K562 (cell line): Measurements from ENCODE around the gene GPX7. TPM values are rescaled to one million over a fixed set of nuclear protein-coding genes. Genes with fewer than 3 reads are reported as not detected.

Experiments used
- BCOR ChIP-seq: fragments of 450-650 bp; IDR thresholded peaks from 2 replicates; pipeline ENCODE4 v1.6.1; 2016
- CBFA2T2 ChIP-seq: fragments of 450-650 bp; conservative IDR thresholded peaks from 2 replicates; pipeline ENCODE4 v1.6.1; 2017; ENCODE audit warnings: mild to moderate bottlenecking
- CEBPB ChIP-seq: fragments of 450-650 bp; IDR thresholded peaks from 2 replicates; pipeline ENCODE4 v1.6.1; 2016; ENCODE audit warnings: missing genetic modification characterization, missing compliant biosample characterization
- EZH2 ChIP-seq: IDR thresholded peaks from 2 replicates; pipeline ENCODE4 v1.6.1; 2012; ENCODE audit warnings: low read depth, mild to moderate bottlenecking, inconsistent platforms, low read length, borderline replicate concordance
- FUS ChIP-seq: fragments of 200-400 bp; formaldehyde crosslinking; optimal IDR thresholded peaks from 2 replicates; pipeline ENCODE3; 2017; ENCODE audit warnings: low read depth, low read length
- GATAD2A ChIP-seq: fragments of 450-650 bp; IDR thresholded peaks from 2 replicates; pipeline ENCODE4 v1.6.1; 2017
- HOXB6 ChIP-seq: fragments of 250-450 bp; sonication (Bioruptor Pico); IDR thresholded peaks from 2 replicates; pipeline ENCODE4 v1.5.1; 2022; ENCODE audit warnings: mild to moderate bottlenecking, borderline replicate concordance
- KLF10 ChIP-seq: fragments of 250-450 bp; sonication (Bioruptor Pico); IDR thresholded peaks from 2 replicates; pipeline ENCODE4 v1.6.1; 2021; ENCODE audit warnings: matching md5 sums
- MEF2A ChIP-seq: IDR thresholded peaks from 2 replicates; pipeline ENCODE4 v1.6.1; 2011; ENCODE audit warnings: low read depth, mild to moderate bottlenecking, low read length, moderate library complexity; ENCODE audit not compliant: control insufficient read depth
- NCOA6 ChIP-seq: fragments of 450-650 bp; IDR thresholded peaks from 2 replicates; pipeline ENCODE4 v1.6.1; 2017; ENCODE audit warnings: mild to moderate bottlenecking
- NKRF ChIP-seq: fragments of 450-650 bp; IDR thresholded peaks from 2 replicates; pipeline ENCODE4 v1.6.1; 2016; ENCODE audit warnings: borderline replicate concordance
- PATZ1 ChIP-seq: fragments of 250-450 bp; sonication (Bioruptor Pico); IDR thresholded peaks from 2 replicates; pipeline ENCODE4 v1.5.0; 2020; ENCODE audit warnings: mild to moderate bottlenecking, borderline replicate concordance
- PML ChIP-seq: IDR thresholded peaks from 2 replicates; pipeline ENCODE4 v1.6.1; 2012; ENCODE audit warnings: low read length, inconsistent platforms
- PTTG1 ChIP-seq: fragments of 450-650 bp; IDR thresholded peaks from 2 replicates; pipeline ENCODE4 v1.6.1; 2016; ENCODE audit warnings: low read depth, mild to moderate bottlenecking, missing genetic modification characterization, missing compliant biosample characterization
- RBM25 ChIP-seq: fragments of 200-400 bp; formaldehyde crosslinking; IDR thresholded peaks from 2 replicates; pipeline ENCODE4 v1.6.1; 2018; ENCODE audit warnings: low read length, low read depth, moderate library complexity; ENCODE audit not compliant: severe bottlenecking
- SLC30A9 ChIP-seq: fragments of 250-450 bp; sonication (Bioruptor Pico); IDR thresholded peaks from 2 replicates; pipeline ENCODE4 v1.8.0; 2022; ENCODE audit warnings: mild to moderate bottlenecking, moderate library complexity
- SMARCA4 ChIP-seq: fragments of 450-650 bp; IDR thresholded peaks from 2 replicates; pipeline ENCODE4 v1.6.1; 2016
- SOX6 ChIP-seq: fragments of 450-650 bp; IDR thresholded peaks from 2 replicates; pipeline ENCODE4 v1.6.1; 2014; ENCODE audit warnings: mild to moderate bottlenecking
- SP2 ChIP-seq: IDR thresholded peaks from 2 replicates; pipeline ENCODE4 v1.6.1; 2011; ENCODE audit warnings: mild to moderate bottlenecking, low read depth, low read length, moderate library complexity; ENCODE audit not compliant: poor library complexity, severe bottlenecking; ENCODE audit errors: extremely low read depth
- SREBF1 ChIP-seq: fragments of 150-350 bp; IDR thresholded peaks from 2 replicates; pipeline ENCODE4 v1.6.1; 2014; ENCODE audit warnings: antibody characterized with exemption, low read depth, low read length, borderline replicate concordance
- TCFL5 ChIP-seq: fragments of 250-450 bp; sonication (Bioruptor Pico); conservative IDR thresholded peaks from 2 replicates; pipeline ENCODE4 v1.6.1; 2021; ENCODE audit warnings: mild to moderate bottlenecking, moderate library complexity, matching md5 sums
- TFAM ChIP-seq: fragments of 250-450 bp; sonication (Bioruptor Pico); conservative IDR thresholded peaks from 2 replicates; pipeline ENCODE4 v1.5.0; 2021; ENCODE audit warnings: mild to moderate bottlenecking, moderate library complexity
- WHSC1 ChIP-seq: IDR thresholded peaks from one replicate; pipeline ENCODE4 v1.6.1; 2012; ENCODE audit warnings: low read length, control low read depth, inconsistent platforms
- ZBTB1 ChIP-seq: sonication (generic); formaldehyde crosslinking; IDR thresholded peaks from 2 replicates; pipeline ENCODE4 v1.8.1; 2023; ENCODE audit warnings: missing genetic modification reagents, low read depth, mild to moderate bottlenecking, borderline replicate concordance
- ZEB2 ChIP-seq: fragments of 450-650 bp; IDR thresholded peaks from 2 replicates; pipeline ENCODE4 v1.6.1; 2016
- ZNF121 ChIP-seq: sonication (generic); formaldehyde crosslinking; conservative IDR thresholded peaks from 2 replicates; pipeline ENCODE4 v1.8.0; 2022; ENCODE audit warnings: missing genetic modification reagents
- ZNF217 ChIP-seq: sonication (generic); formaldehyde crosslinking; IDR thresholded peaks from 2 replicates; pipeline ENCODE4 v1.8.0; 2022; ENCODE audit warnings: mild to moderate bottlenecking, missing genetic modification reagents
- ZNF431 ChIP-seq: sonication (generic); formaldehyde crosslinking; IDR thresholded peaks from 2 replicates; pipeline ENCODE4 v1.8.0; 2022; ENCODE audit warnings: mild to moderate bottlenecking, missing genetic modification reagents
- ZNF583 ChIP-seq: fragments of 250-450 bp; sonication (Bioruptor Pico); IDR thresholded peaks from 2 replicates; pipeline ENCODE4 v1.4.0; 2020
- polyA plus RNA-seq, 8 experiments: library from polyadenylated mRNA; depleted of rRNA in 4 of 8; stranded (reverse) in 5 of 8; unstranded in 3 of 8; fragments of >200 nt; fragmentation: Nextera tagmentation in 2 of 8; fragmentation: Illumina TruSeq in 1 of 8; extraction: Ambion mirVana in 2 of 8; extraction: Trizol in 1 of 8; gene quantifications; 2 replicates each; pipeline versions ENCODE4 v1.2.1 to v1.2.3, GENCODE V29; 2011 to 2014; ENCODE audit warnings: inconsistent platforms in 1 of 8, missing spikeins in 1 of 8
- total RNA-seq, 7 experiments: library from RNA; depleted of rRNA in 6 of 7; stranded (reverse); fragments of >200 nt in 6 of 7; fragmentation: Illumina TruSeq in 2 of 7; extraction: Trizol in 2 of 7; gene quantifications; 2 replicates each; pipeline versions ENCODE4 v1.2.1 to v1.2.3, GENCODE V29; 2011 to 2021; ENCODE audit warnings: low replicate concordance in 1 of 7

GPX7 gene
- total and polyA plus RNA-seq, 9 of the 15 experiments (the other 6 are each of a cell fraction or from before 2014, with no cell fraction given): 0.08 TPM; not detected in 8

- TF ChIP-seq ZBTB1 (CRISPR knock-in tag) (peak; percentile 53; the same call in 1 of the 2 replicates), GATAD2A (no peak), PTTG1 (no peak), EZH2 (no peak), RBM25 (no peak), KLF10 (CRISPR knock-in tag) (no peak), ZEB2 (no peak), SP2 (no peak), ZNF431 (CRISPR knock-in tag) (no peak; the same call in 1 of the 2 replicates), WHSC1 (no peak), SLC30A9 (CRISPR knock-in tag) (no peak), PATZ1 (CRISPR knock-in tag) (no peak), BCOR (no peak), CEBPB (no peak), TCFL5 (CRISPR knock-in tag) (no peak), ZNF121 (CRISPR knock-in tag) (no peak), NKRF (no peak), HOXB6 (CRISPR knock-in tag) (no peak), PML (peak; percentile 55; the same call in 1 of the 2 replicates), MEF2A (no peak), FUS (peak; percentile 43), SOX6 (peak; percentile 42; the same call in 1 of the 2 replicates), TFAM (CRISPR knock-in tag) (no peak), SMARCA4 (no peak), ZNF217 (CRISPR knock-in tag) (no peak), ZNF583 (0 out of 2 replicates have a peak, but pooled peaks have one; percentile 6), SREBF1 (no peak), CBFA2T2 (no peak), NCOA6 (no peak)
Measured at GRCh38 chr1:52553362-52554266, 48.6 kb upstream of the GPX7 start (continued).
